HUES6 (cell line): ENCODE measurements around the gene U2AF1L4.

Experiments used
- H3K27ac ChIP-seq: 2 replicates; pipeline ENCODE4 v1.7.0; 2013; ENCODE audit warnings: low read depth, mild to moderate bottlenecking, low read length, inconsistent platforms
- H3K27me3 ChIP-seq: 2 replicates; pipeline ENCODE4 v1.6.1; 2013; ENCODE audit warnings: low read length; ENCODE audit not compliant: control insufficient read depth, insufficient read depth
- H3K36me3 ChIP-seq: 2 replicates; pipeline ENCODE4 v1.6.1; 2013; ENCODE audit warnings: low read length; ENCODE audit not compliant: control insufficient read depth, insufficient read depth
- H3K4me1 ChIP-seq: 2 replicates; pipeline ENCODE4 v1.6.1; 2013; ENCODE audit warnings: low read length; ENCODE audit not compliant: control insufficient read depth, insufficient read depth
- H3K4me3 ChIP-seq: 2 replicates; pipeline ENCODE4 v1.5.1; 2013; ENCODE audit warnings: low read depth, low read length
- H3K9ac ChIP-seq: one replicate; pipeline ENCODE4 v1.6.1; 2013; ENCODE audit warnings: mild to moderate bottlenecking, low read length
- H3K9me3 ChIP-seq: 2 replicates; pipeline ENCODE4 v1.6.1; 2013; ENCODE audit warnings: low read depth, low read length; ENCODE audit not compliant: control insufficient read depth, insufficient read depth

Gene U2AF1L4

DNA sequence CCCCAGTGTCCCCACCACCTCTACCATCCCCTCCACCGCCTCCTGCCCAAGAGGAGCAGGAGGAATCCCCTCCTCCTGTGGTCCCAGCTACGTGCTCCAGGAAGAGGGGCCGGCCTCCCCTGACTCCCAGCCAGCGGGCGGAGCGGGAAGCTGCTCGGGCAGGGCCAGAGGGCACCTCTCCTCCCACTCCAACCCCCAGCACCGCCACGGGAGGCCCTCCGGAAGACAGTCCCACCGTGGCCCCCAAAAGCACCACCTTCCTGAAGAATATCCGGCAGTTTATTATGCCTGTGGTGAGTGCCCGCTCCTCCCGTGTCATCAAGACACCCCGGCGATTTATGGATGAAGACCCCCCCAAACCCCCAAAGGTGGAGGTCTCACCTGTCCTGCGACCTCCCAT lies 24.6 kb downstream of the U2AF1L4 start:
- H3K4me3 ChIP-seq: no peak overlapping the region
- H3K9me3 ChIP-seq: no peaks in the 10 kb centered on the region

DNA sequence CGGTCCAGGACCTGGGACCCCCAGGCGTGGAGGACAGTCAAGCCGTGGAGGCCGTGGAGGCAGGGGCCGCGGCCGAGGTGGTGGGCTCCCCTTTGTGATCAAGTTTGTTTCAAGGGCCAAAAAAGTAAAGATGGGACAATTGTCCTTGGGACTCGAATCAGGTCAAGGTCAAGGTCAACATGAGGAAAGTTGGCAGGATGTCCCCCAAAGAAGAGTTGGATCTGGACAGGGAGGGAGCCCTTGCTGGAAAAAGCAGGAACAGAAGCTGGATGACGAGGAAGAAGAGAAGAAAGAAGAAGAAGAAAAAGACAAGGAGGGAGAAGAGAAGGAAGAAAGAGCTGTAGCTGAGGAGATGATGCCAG lies 25.1 kb downstream of the U2AF1L4 start:
- no peak overlapping the region for H3K9ac ChIP-seq
- peaks cover 54% of the 10 kb centered on the region for H3K36me3 ChIP-seq
- peaks cover 17% of the 10 kb centered on the region for H3K4me1 ChIP-seq
- H3K27me3 ChIP-seq: peaks cover 6% of the 10 kb centered on the region; the same call in 1 of the 2 replicates
- no peak overlapping the region for H3K4me3 ChIP-seq
- H3K27ac ChIP-seq: no peak overlapping the region
- H3K9me3 ChIP-seq: no peaks in the 10 kb centered on the region

More for the DNA sequence above, 24.6 kb downstream of the U2AF1L4 start:
- H3K4me1 ChIP-seq: peaks cover 12% of the 10 kb centered on the region
- no peak overlapping the region for H3K27ac ChIP-seq
- peaks cover 59% of the 10 kb centered on the region for H3K36me3 ChIP-seq
- no peak overlapping the region for H3K9ac ChIP-seq
- peaks cover under 1% of the 10 kb centered on the region; the same call in 1 of the 2 replicates for H3K27me3 ChIP-seq

GRCh38 chr19:35719402-35720162 lies 25.6 kb downstream of the U2AF1L4 start:
- Histone ChIP-seq H3K27ac (no peak overlapping the region), H3K36me3 (peaks cover 48% of the 10 kb centered on the region), H3K9ac (no peak overlapping the region)

GRCh38 chr19:35718345-35719041 lies 26.7 kb downstream of the U2AF1L4 start:
- Histone ChIP-seq H3K4me1 (peaks cover 26% of the 10 kb centered on the region), H3K9ac (peak overlapping the region; percentile 64), H3K9me3 (no peaks in the 10 kb centered on the region), H3K27ac (no peak overlapping the region), H3K4me3 (peak overlapping the region; percentile 77), H3K27me3 (peaks cover 6% of the 10 kb centered on the region; the same call in 1 of the 2 replicates), H3K36me3 (peaks cover 37% of the 10 kb centered on the region)

More at GRCh38 chr19:35719402-35720162, 25.6 kb downstream of the U2AF1L4 start:
- H3K27me3 ChIP-seq: peaks cover 6% of the 10 kb centered on the region; the same call in 1 of the 2 replicates
- peaks cover 23% of the 10 kb centered on the region for H3K4me1 ChIP-seq
- H3K4me3 ChIP-seq: peak overlapping the region; percentile 77
- H3K9me3 ChIP-seq: no peaks in the 10 kb centered on the region

- Histone ChIP-seq H3K27ac (peak within 1 kb of the TSS; percentile 64; the same call in 1 of the 2 replicates), H3K9ac (peak within 1 kb of the TSS; percentile 85), H3K4me1 (peaks cover 26% of the 10 kb centered on the region), H3K9me3 (no peaks in the 10 kb centered on the region), H3K27me3 (peaks cover 6% of the 10 kb centered on the region; the same call in 1 of the 2 replicates), H3K36me3 (peaks cover 30% of the 10 kb centered on the region), H3K4me3 (peak within 1 kb of the TSS; percentile 84)
These were observed 27.4 kb downstream of the U2AF1L4 start, which contains the start of gene KMT2B for GRCh38 chr19:35717665-35718344. TSS of gene KMT2B (plus strand) at chr19:35718003. CDS start at chr19:35718019, 16 bp downstream.

- peak overlapping the region; percentile 85 for H3K9ac ChIP-seq
- H3K36me3 ChIP-seq: peaks cover 23% of the 10 kb centered on the region
- peaks cover 26% of the 10 kb centered on the region for H3K4me1 ChIP-seq
- peaks cover 6% of the 10 kb centered on the region; the same call in 1 of the 2 replicates for H3K27me3 ChIP-seq
- H3K27ac ChIP-seq: peak overlapping the region; percentile 64; the same call in 1 of the 2 replicates
- peak overlapping the region; percentile 84 for H3K4me3 ChIP-seq
- no peaks in the 10 kb centered on the region for H3K9me3 ChIP-seq
These were observed 28.2 kb downstream of the U2AF1L4 start for GRCh38 chr19:35716801-35717664.

DNA sequence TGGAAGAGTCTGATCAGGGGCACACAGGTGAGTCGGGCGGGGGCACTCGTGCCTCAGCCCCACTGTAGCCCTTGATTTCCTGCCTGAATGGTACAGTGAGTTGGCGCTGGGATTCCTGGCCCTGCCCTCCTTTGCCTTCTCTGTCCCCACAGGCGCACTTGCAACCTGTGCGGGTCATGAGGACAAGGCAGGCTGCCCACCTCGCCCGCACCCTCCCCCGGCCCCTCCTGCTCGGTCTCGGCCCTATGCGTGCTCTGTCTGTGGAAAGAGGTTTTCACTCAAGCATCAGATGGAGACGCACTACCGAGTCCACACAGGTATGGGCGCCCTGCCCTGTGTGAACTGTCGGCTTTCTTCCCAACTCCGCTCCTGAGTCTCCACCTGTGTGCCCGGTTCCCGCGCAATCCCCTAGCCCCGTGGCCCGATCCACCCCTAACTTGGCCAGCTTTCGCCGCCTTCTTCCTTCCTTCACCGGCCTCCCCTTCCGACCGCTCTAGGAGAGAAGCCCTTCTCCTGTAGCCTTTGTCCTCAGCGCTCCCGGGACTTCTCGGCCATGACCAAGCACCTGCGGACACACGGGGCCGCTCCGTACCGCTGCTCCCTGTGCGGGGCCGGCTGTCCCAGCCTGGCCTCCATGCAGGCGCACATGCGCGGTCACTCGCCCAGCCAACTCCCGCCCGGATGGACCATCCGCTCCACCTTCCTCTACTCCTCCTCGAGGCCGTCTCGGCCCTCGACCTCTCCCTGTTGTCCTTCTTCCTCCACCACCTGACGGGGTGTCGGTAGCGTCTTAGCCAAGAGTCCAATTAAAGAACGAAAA lies 29.0 kb downstream of the U2AF1L4 start:
- peak overlapping the region; percentile 84 for H3K4me3 ChIP-seq
- H3K36me3 ChIP-seq: peaks cover 14% of the 10 kb centered on the region
- peaks cover 29% of the 10 kb centered on the region for H3K4me1 ChIP-seq
- H3K27ac ChIP-seq: peak overlapping the region; percentile 61; the same call in 1 of the 2 replicates
- no peaks in the 10 kb centered on the region for H3K9me3 ChIP-seq
- H3K27me3 ChIP-seq: peaks cover 6% of the 10 kb centered on the region; the same call in 1 of the 2 replicates
- H3K9ac ChIP-seq: peak overlapping the region; percentile 85

DNA sequence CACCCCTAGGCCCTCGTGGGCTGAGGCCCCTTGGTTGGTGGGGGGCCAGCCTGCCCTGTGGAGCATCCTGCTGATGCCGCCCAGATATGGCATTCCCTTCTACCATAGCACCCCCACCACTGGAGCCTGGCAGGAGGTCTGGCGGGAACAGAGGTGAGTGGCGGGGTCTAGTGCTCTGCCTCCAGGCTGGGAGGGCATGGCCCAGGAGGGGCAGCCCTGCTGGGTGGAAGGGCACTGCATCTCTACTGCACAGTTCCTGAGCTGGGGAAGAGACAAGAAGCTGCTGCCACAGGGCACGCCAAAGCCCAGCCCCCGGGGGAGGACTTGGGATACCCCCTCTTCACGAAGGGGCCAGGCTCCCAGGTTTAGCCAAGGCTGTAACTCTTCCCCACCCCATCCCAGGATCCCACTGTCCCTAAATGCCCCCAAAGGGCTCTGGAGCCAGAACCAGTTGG lies 29.8 kb downstream of the U2AF1L4 start:
- H3K9me3 ChIP-seq: no peaks in the 10 kb centered on the region
- H3K27ac ChIP-seq: no peak overlapping the region
- peaks cover 6% of the 10 kb centered on the region; the same call in 1 of the 2 replicates for H3K27me3 ChIP-seq
- peaks cover 35% of the 10 kb centered on the region for H3K4me1 ChIP-seq
- peaks cover 9% of the 10 kb centered on the region for H3K36me3 ChIP-seq
- H3K4me3 ChIP-seq: peak overlapping the region; percentile 84
- H3K9ac ChIP-seq: peak overlapping the region; percentile 85

DNA sequence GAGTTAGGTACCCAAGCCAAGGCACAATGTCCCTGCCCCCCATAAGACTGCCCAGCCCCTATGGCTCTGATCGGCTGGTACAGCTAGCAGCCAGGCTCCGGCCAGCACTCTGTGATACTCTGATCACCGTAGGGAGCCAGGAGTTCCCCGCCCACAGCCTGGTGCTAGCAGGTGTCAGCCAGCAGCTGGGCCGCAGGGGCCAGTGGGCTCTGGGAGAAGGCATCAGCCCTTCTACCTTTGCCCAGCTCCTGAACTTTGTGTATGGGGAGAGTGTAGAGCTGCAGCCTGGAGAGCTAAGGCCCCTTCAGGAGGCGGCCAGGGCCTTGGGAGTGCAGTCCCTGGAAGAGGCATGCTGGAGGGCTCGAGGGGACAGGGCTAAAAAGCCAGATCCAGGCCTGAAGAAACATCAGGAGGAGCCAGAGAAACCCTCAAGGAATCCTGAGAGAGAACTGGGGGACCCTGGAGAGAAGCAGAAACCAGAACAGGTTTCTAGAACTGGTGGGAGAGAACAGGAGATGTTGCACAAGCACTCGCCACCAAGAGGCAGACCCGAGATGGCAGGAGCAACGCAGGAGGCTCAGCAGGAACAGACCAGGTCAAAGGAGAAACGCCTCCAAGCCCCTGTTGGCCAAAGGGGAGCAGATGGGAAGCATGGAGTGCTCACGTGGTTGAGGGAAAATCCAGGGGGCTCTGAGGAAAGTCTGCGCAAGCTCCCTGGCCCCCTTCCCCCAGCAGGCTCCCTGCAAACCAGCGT lies 30.4 kb downstream of the U2AF1L4 start:
- H3K4me3 ChIP-seq: 0 out of 2 replicates have a peak overlapping the region, but pooled peaks have one; percentile 84
- no peak overlapping the region for H3K9ac ChIP-seq
- H3K4me1 ChIP-seq: peaks cover 35% of the 10 kb centered on the region

More for the DNA sequence above, 30.4 kb downstream of the U2AF1L4 start:
- Histone ChIP-seq H3K27me3 (peaks cover 6% of the 10 kb centered on the region; the same call in 1 of the 2 replicates), H3K9me3 (no peaks in the 10 kb centered on the region), H3K27ac (no peak overlapping the region), H3K36me3 (peaks cover 4% of the 10 kb centered on the region)
